T-helper 1 cell treated with Interleukin-12 subunit alpha and Interleukin-12 subunit beta and Interleukin-4 antibody, amounts not matched to agents 30 ng/mL and 1 ng/mL, for 36 hours (primary cell): ENCODE results near the gene EGFL8. TPM values are rescaled to one million over a fixed set of nuclear protein-coding genes. Genes with fewer than 3 reads are reported as not detected.

Source experiments
- intact Hi-C: fragments of 100-400 bp; cut with micrococcal nuclease; formaldehyde crosslinking; loops from one replicate; pipeline ENCODE4 v1.15.1; 2024
- total RNA-seq: library from RNA; stranded (reverse); gene quantifications from 2 replicates; pipeline ENCODE4 v1.2.3, GENCODE V29; 2022

EGFL8 gene
- total RNA-seq, 1 donor from 2014 or later, result 6.5 TPM

- intact Hi-C loops, result no loop called here
Observed at GRCh38 chr6:32214126-32214525, 49.7 kb downstream of the EGFL8 start.

GRCh38 chr6:32215617-32216016 is 51.2 kb downstream of the EGFL8 start:
- intact Hi-C loops, result no loop called here

- intact Hi-C loops, result no loop called here
Observed at GRCh38 chr6:32216285-32216684, 51.9 kb downstream of the EGFL8 start.

DNA sequence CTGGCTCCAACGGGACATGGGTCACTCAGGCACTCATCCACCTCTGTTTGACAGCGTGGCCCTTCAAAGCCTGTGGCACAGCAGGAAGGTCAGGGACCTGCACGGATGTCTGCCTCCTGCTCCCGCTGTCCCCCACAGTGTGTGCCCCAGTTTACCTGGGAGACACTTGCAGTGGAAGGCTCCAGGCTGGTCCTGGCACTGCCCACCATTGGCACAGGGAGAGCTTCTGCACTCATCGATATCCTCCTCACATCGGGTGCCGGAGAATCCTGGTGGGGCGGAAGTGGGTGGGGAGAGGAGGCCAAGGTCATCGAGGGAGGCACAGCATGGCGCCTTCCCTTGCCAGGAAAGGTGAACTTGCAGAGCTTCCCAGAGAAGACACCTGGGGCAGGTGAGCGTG is 52.6 kb downstream of the EGFL8 start:
- intact Hi-C loops, result no loop called here

Other genes starting within 250 kb of the EGFL8 start
- 0.12 and 1.7 TPM in 2 replicates for gene C2, start 236.9 kb upstream of the EGFL8 start, total RNA-seq
- gene CFB, start 218.5 kb upstream of the EGFL8 start, total RNA-seq, result 0.22 and 0.59 TPM in 2 replicates
- gene NELFE, start 205.6 kb upstream of the EGFL8 start, total RNA-seq, result 75.3 and 83.4 TPM in 2 replicates
- gene SKIC2, start 205.4 kb upstream of the EGFL8 start, total RNA-seq, result 93.7 and 100 TPM in 2 replicates
- 19.9 and 20.8 TPM in 2 replicates for gene DXO, start 192.5 kb upstream of the EGFL8 start, total RNA-seq
- 4.0 and 4.6 TPM in 2 replicates for gene C4A, start 182.5 kb upstream of the EGFL8 start, total RNA-seq
- 4.2 and 4.6 TPM in 2 replicates for gene C4B, start 149.8 kb upstream of the EGFL8 start, total RNA-seq
- 1.0 and 1.4 TPM in 2 replicates for gene CYP21A2, start 126.2 kb upstream of the EGFL8 start, total RNA-seq
- gene TNXB, start 55.3 kb upstream of the EGFL8 start, total RNA-seq, result 5.5 and 6.1 TPM in 2 replicates
- gene ATF6B, start 36.3 kb upstream of the EGFL8 start, total RNA-seq, result 147 and 155 TPM in 2 replicates
- 5.3 and 5.5 TPM in 2 replicates for gene FKBPL, start 34.3 kb upstream of the EGFL8 start, total RNA-seq
- gene PRRT1, start 12.7 kb upstream of the EGFL8 start, total RNA-seq, result 0.32 and 0.63 TPM in 2 replicates
- 9.8 and 11.1 TPM in 2 replicates for gene PPT2, start 10.5 kb upstream of the EGFL8 start, total RNA-seq
- 45.0 and 46.4 TPM in 2 replicates for gene AGPAT1, start 11.5 kb downstream of the EGFL8 start, total RNA-seq
- gene RNF5, start 13.8 kb downstream of the EGFL8 start, total RNA-seq, result 47.0 and 50.0 TPM in 2 replicates
- gene AGER, start 19.7 kb downstream of the EGFL8 start, total RNA-seq, result 34.1 and 37.9 TPM in 2 replicates
- 97.7 and 106 TPM in 2 replicates for gene PBX2, start 25.6 kb downstream of the EGFL8 start, total RNA-seq
- 264 and 265 TPM in 2 replicates for gene GPSM3, start 28.0 kb downstream of the EGFL8 start, total RNA-seq
- 0.25 and 0.37 TPM in 2 replicates for gene NOTCH4, start 59.5 kb downstream of the EGFL8 start, total RNA-seq
- not detected in 2 replicates for gene TSBP1, start 207.3 kb downstream of the EGFL8 start, total RNA-seq
- not detected in 2 replicates for gene BTNL2, start 242.6 kb downstream of the EGFL8 start, total RNA-seq